H1 (cell line): ENCODE data around the gene CHD1. TPM values are rescaled to one million over a fixed set of nuclear protein-coding genes. Genes with fewer than 3 reads are reported as not detected.

Experiments
- CHD1 ChIP-seq: IDR thresholded peaks from 2 replicates; pipeline ENCODE4 v1.6.1; 2012; ENCODE audit warnings: low read depth, low read length, improper control_type of control experiment
- JUND ChIP-seq: IDR thresholded peaks from 2 replicates; pipeline ENCODE4 v1.6.1; 2011; ENCODE audit warnings: mild to moderate bottlenecking, improper control_type of control experiment, low read length
- KDM1A ChIP-seq: fragments of 200-600, 300-600 bp; sonication (generic); IDR thresholded peaks from 2 replicates; pipeline ENCODE4 v1.7.1; 2016; ENCODE audit warnings: mild to moderate bottlenecking, low read length, borderline replicate concordance
- KDM5A ChIP-seq: fragments of 200-600 bp; IDR thresholded peaks from 2 replicates; pipeline ENCODE4 v1.7.1; 2012; ENCODE audit warnings: mild to moderate bottlenecking, low read length, inconsistent platforms, mixed read lengths
- MAX ChIP-seq: IDR thresholded peaks from 2 replicates; pipeline ENCODE4 v1.6.1; 2012; ENCODE audit warnings: inconsistent platforms
- RXRA ChIP-seq: IDR thresholded peaks from 2 replicates; pipeline ENCODE4 v1.6.1; 2011; ENCODE audit warnings: low read depth, mild to moderate bottlenecking, low read length, moderate library complexity; ENCODE audit not compliant: insufficient read depth
- TAF1 ChIP-seq: IDR thresholded peaks from 2 replicates; pipeline ENCODE4 v1.6.1; 2011; ENCODE audit warnings: mild to moderate bottlenecking, low read depth, low read length
- TCF12 ChIP-seq: IDR thresholded peaks from 2 replicates; pipeline ENCODE4 v1.6.1; 2011; ENCODE audit warnings: low read depth, mild to moderate bottlenecking, low read length
- polyA plus RNA-seq, 7 experiments: library from polyadenylated mRNA; depleted of rRNA in 3 of 7; stranded (reverse) in 5 of 7; unstranded in 2 of 7; fragments of >200 nt in 5 of 7; fragments of 200-250 nt in 2 of 7; gene quantifications; 1 replicate in 5 of 7; 2 replicates in 1 of 7; 4 replicates in 1 of 7; pipeline versions ENCODE4 v1.2.1 to v1.2.3, GENCODE V29; 2011 to 2013; ENCODE audit warnings: missing spikeins in 2 of 7, mixed read lengths in 2 of 7
- total RNA-seq: library from RNA; stranded (reverse); fragmentation: NEBNext Ultra II Directional; extraction: Animal tissue kit (Norgen Biotek cat#: 25700); gene quantifications from 2 replicates; pipeline ENCODE4 v1.2.1, GENCODE V29; 2021
- TF ChIP-seq, protein P1 (sequence below): fragments of 300-600 bp; sonication (generic); IDR thresholded peaks from 2 replicates; pipeline ENCODE4 v1.7.1; 2012; ENCODE audit warnings: low read length, moderate library complexity, mild to moderate bottlenecking, inconsistent platforms; ENCODE audit not compliant: insufficient replicate concordance
- TF ChIP-seq, protein P2 (sequence below): IDR thresholded peaks from 2 replicates; pipeline ENCODE4 v1.6.1; 2011; ENCODE audit warnings: low read depth, mild to moderate bottlenecking, low read length; ENCODE audit not compliant: insufficient read depth

The CHD1 gene
- total and polyA plus RNA-seq, 2 of the 8 experiments (the other 6 are each of a cell fraction or from before 2014, with no cell fraction given), result 15.6 to 53.0 TPM

GRCh38 chr5:98899456-98899855, 29.4 kb downstream of the CHD1 start (continued):
- TF ChIP-seq, protein P1, sequence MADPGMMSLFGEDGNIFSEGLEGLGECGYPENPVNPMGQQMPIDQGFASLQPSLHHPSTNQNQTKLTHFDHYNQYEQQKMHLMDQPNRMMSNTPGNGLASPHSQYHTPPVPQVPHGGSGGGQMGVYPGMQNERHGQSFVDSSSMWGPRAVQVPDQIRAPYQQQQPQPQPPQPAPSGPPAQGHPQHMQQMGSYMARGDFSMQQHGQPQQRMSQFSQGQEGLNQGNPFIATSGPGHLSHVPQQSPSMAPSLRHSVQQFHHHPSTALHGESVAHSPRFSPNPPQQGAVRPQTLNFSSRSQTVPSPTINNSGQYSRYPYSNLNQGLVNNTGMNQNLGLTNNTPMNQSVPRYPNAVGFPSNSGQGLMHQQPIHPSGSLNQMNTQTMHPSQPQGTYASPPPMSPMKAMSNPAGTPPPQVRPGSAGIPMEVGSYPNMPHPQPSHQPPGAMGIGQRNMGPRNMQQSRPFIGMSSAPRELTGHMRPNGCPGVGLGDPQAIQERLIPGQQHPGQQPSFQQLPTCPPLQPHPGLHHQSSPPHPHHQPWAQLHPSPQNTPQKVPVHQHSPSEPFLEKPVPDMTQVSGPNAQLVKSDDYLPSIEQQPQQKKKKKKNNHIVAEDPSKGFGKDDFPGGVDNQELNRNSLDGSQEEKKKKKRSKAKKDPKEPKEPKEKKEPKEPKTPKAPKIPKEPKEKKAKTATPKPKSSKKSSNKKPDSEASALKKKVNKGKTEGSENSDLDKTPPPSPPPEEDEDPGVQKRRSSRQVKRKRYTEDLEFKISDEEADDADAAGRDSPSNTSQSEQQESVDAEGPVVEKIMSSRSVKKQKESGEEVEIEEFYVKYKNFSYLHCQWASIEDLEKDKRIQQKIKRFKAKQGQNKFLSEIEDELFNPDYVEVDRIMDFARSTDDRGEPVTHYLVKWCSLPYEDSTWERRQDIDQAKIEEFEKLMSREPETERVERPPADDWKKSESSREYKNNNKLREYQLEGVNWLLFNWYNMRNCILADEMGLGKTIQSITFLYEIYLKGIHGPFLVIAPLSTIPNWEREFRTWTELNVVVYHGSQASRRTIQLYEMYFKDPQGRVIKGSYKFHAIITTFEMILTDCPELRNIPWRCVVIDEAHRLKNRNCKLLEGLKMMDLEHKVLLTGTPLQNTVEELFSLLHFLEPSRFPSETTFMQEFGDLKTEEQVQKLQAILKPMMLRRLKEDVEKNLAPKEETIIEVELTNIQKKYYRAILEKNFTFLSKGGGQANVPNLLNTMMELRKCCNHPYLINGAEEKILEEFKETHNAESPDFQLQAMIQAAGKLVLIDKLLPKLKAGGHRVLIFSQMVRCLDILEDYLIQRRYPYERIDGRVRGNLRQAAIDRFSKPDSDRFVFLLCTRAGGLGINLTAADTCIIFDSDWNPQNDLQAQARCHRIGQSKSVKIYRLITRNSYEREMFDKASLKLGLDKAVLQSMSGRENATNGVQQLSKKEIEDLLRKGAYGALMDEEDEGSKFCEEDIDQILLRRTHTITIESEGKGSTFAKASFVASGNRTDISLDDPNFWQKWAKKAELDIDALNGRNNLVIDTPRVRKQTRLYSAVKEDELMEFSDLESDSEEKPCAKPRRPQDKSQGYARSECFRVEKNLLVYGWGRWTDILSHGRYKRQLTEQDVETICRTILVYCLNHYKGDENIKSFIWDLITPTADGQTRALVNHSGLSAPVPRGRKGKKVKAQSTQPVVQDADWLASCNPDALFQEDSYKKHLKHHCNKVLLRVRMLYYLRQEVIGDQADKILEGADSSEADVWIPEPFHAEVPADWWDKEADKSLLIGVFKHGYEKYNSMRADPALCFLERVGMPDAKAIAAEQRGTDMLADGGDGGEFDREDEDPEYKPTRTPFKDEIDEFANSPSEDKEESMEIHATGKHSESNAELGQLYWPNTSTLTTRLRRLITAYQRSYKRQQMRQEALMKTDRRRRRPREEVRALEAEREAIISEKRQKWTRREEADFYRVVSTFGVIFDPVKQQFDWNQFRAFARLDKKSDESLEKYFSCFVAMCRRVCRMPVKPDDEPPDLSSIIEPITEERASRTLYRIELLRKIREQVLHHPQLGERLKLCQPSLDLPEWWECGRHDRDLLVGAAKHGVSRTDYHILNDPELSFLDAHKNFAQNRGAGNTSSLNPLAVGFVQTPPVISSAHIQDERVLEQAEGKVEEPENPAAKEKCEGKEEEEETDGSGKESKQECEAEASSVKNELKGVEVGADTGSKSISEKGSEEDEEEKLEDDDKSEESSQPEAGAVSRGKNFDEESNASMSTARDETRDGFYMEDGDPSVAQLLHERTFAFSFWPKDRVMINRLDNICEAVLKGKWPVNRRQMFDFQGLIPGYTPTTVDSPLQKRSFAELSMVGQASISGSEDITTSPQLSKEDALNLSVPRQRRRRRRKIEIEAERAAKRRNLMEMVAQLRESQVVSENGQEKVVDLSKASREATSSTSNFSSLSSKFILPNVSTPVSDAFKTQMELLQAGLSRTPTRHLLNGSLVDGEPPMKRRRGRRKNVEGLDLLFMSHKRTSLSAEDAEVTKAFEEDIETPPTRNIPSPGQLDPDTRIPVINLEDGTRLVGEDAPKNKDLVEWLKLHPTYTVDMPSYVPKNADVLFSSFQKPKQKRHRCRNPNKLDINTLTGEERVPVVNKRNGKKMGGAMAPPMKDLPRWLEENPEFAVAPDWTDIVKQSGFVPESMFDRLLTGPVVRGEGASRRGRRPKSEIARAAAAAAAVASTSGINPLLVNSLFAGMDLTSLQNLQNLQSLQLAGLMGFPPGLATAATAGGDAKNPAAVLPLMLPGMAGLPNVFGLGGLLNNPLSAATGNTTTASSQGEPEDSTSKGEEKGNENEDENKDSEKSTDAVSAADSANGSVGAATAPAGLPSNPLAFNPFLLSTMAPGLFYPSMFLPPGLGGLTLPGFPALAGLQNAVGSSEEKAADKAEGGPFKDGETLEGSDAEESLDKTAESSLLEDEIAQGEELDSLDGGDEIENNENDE, result no peak
- no peak for TF ChIP-seq RXRA
- TF ChIP-seq KDM5A, result no peak
- no peak for TF ChIP-seq KDM1A
- TF ChIP-seq TAF1, result no peak
- no peak for TF ChIP-seq CHD1
- TF ChIP-seq, protein P2, sequence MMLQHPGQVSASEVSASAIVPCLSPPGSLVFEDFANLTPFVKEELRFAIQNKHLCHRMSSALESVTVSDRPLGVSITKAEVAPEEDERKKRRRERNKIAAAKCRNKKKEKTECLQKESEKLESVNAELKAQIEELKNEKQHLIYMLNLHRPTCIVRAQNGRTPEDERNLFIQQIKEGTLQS, result no peak
- TF ChIP-seq TCF12, result no peak
- TF ChIP-seq JUND, result no peak
- TF ChIP-seq MAX, result no peak
